BE2C (cell line): ENCODE results near the gene RFNG.

Source experiments
- DNase-seq: peaks from one replicate; pipeline ENCODE4 v3.0.0-alpha.2; 2020
- H3K27me3 ChIP-seq: fragments of 250-450 bp; sonication (Bioruptor Pico); 2 replicates; pipeline ENCODE4 v1.5.1; 2020; ENCODE audit warnings: mild to moderate bottlenecking
- H3K36me3 ChIP-seq: fragments of 250-450 bp; sonication (Bioruptor Pico); 2 replicates; pipeline ENCODE4 v1.5.1; 2020; ENCODE audit warnings: mild to moderate bottlenecking
- H3K4me1 ChIP-seq: fragments of 250-450 bp; sonication (Bioruptor Pico); 2 replicates; pipeline ENCODE4 v1.5.1; 2020
- H3K4me3 ChIP-seq: 2 replicates; pipeline ENCODE4 v1.5.1; 2011; ENCODE audit warnings: low read depth, low read length
- H3K9me3 ChIP-seq: fragments of 250-450 bp; sonication (Bioruptor Pico); 2 replicates; pipeline ENCODE4 v1.5.1; 2020
- CTCF ChIP-seq: IDR thresholded peaks from 2 replicates; pipeline ENCODE4 v1.5.1; 2012; ENCODE audit warnings: mild to moderate bottlenecking, low read depth, low read length

RFNG gene

GRCh38 chr17:82047914-82048570, 3.6 kb downstream of the RFNG start:
- H3K36me3 ChIP-seq, result peaks cover under 1% of the 10 kb centered on the region
- TF ChIP-seq CTCF, result no peak
- H3K4me3 ChIP-seq, result no peak overlapping the region
- no peaks in the 10 kb centered on the region for H3K9me3 ChIP-seq
- H3K4me1 ChIP-seq, result no peaks in the 10 kb centered on the region
- 0 out of 2 replicates have a peak, but pooled peaks cover 3% of the 10 kb centered on the region for H3K27me3 ChIP-seq
- DNase-seq, result no peak

- Histone ChIP-seq H3K9me3 (no peaks in the 10 kb centered on the region), H3K36me3 (no peaks in the 10 kb centered on the region; the same call in 1 of the 2 replicates), H3K4me1 (no peaks in the 10 kb centered on the region), H3K27me3 (0 out of 2 replicates have a peak, but pooled peaks cover 3% of the 10 kb centered on the region), H3K4me3 (no peak overlapping the region)
- TF ChIP-seq CTCF, result no peak
- DNase-seq, result no peak
These were observed 4.2 kb downstream of the RFNG start for GRCh38 chr17:82047379-82047778.

GRCh38 chr17:82046903-82047302, 4.7 kb downstream of the RFNG start:
- no peaks in the 10 kb centered on the region; the same call in 1 of the 2 replicates for H3K36me3 ChIP-seq
- DNase-seq, result no peak

GRCh38 chr17:82045936-82046484, 5.6 kb downstream of the RFNG start:
- H3K36me3 ChIP-seq, result no peaks in the 10 kb centered on the region; the same call in 1 of the 2 replicates
- H3K27me3 ChIP-seq, result no peaks in the 10 kb centered on the region
- no peaks in the 10 kb centered on the region for H3K4me1 ChIP-seq
- no peak for DNase-seq
- no peak overlapping the region for H3K4me3 ChIP-seq
- H3K9me3 ChIP-seq, result no peaks in the 10 kb centered on the region
- no peak for TF ChIP-seq CTCF

More at GRCh38 chr17:82046903-82047302, 4.7 kb downstream of the RFNG start:
- 0 out of 2 replicates have a peak, but pooled peaks cover under 1% of the 10 kb centered on the region for H3K27me3 ChIP-seq
- H3K4me1 ChIP-seq, result no peaks in the 10 kb centered on the region
- H3K9me3 ChIP-seq, result no peaks in the 10 kb centered on the region
- no peak overlapping the region for H3K4me3 ChIP-seq
- no peak for TF ChIP-seq CTCF

GRCh38 chr17:82043507-82043906, 8.1 kb downstream of the RFNG start:
- no peaks in the 10 kb centered on the region for H3K4me1 ChIP-seq

More at GRCh38 chr17:82043507-82043906, 8.1 kb downstream of the RFNG start:
- H3K9me3 ChIP-seq, result no peaks in the 10 kb centered on the region
- no peak for TF ChIP-seq CTCF
- no peaks in the 10 kb centered on the region for H3K27me3 ChIP-seq
- H3K36me3 ChIP-seq, result no peaks in the 10 kb centered on the region
- no peak overlapping the region for H3K4me3 ChIP-seq
- DNase-seq, result no peak
